ENCODE results near the gene STH.

STH gene

GRCh38 chr17:45973946-45974859, 24.8 kb upstream of the STH start:
- no CpG with 5 or more reads among the region's 17 CpGs for WGBS (ENCODE audit: extremely low coverage, insufficient coverage, insufficient read length)
- Histone ChIP-seq H3K36me3 (ENCODE audit: control insufficient read depth in 1 of 2, insufficient read depth in 2 of 2, low read length in 2 of 2) (no peaks in the 10 kb centered on the region), H3K4me3 (ENCODE audit: low read depth, low read length) (no peak overlapping the region), H2BK12ac (ENCODE audit: low read length) (no peak overlapping the region), H3K4me2 (ENCODE audit: low read length) (no peak overlapping the region), H3K4ac (ENCODE audit: low read depth, low read length) (no peak overlapping the region), H4K12ac (ENCODE audit: low read depth, low read length) (no peak overlapping the region), H3K14ac (ENCODE audit: low read length) (no peak overlapping the region), H2BK5ac (ENCODE audit: low read depth, low read length, poor library complexity) (no peak overlapping the region), H3K23ac (ENCODE audit: low read length) (no peak overlapping the region), H3K18ac (ENCODE audit: low read length) (no peak overlapping the region), H3K79me2 (ENCODE audit: control insufficient read depth, insufficient read depth, low read length, poor library complexity) (no peaks in the 10 kb centered on the region), H3K9me3 (ENCODE audit: insufficient read depth, low read depth, low read length) (no peaks in the 10 kb centered on the region), H3K27ac (ENCODE audit: low read depth, low read length) (no peak overlapping the region), H4K91ac (ENCODE audit: low read depth, low read length) (no peak overlapping the region), H3K27me3 (ENCODE audit: insufficient read depth, low read length) (no peaks in the 10 kb centered on the region), H2AK5ac (ENCODE audit: low read length) (no peak overlapping the region), H3K9ac (ENCODE audit: low read length) (no peak overlapping the region), H3K4me1 (ENCODE audit: control insufficient read depth in 1 of 2, insufficient read depth in 2 of 2, low read length in 2 of 2) (peaks cover 12 to 20% of the 10 kb centered on the region in 2 experiments), H2AFZ (ENCODE audit: insufficient read depth, low read length, poor library complexity) (no peak overlapping the region), H2BK120ac (ENCODE audit: insufficient read depth, low read length, poor library complexity) (no peak overlapping the region), H3K79me1 (ENCODE audit: low read length) (peaks cover 4% of the 10 kb centered on the region), H4K8ac (ENCODE audit: low read depth, low read length) (no peak overlapping the region)
- no peak for DNase-seq

- WGBS (ENCODE audit: extremely low coverage, insufficient coverage, insufficient read length), result no CpG with 5 or more reads among the region's 10 CpGs
- DNase-seq, result no peak
- H2BK120ac ChIP-seq (ENCODE audit: insufficient read depth, low read length, poor library complexity), result no peak overlapping the region
- no peak overlapping the region for H4K8ac ChIP-seq (ENCODE audit: low read depth, low read length)
- no peak overlapping the region for H4K91ac ChIP-seq (ENCODE audit: low read depth, low read length)
- no peak overlapping the region for H2AK5ac ChIP-seq (ENCODE audit: low read length)
- no peak overlapping the region for H3K4ac ChIP-seq (ENCODE audit: low read depth, low read length)
- H3K27me3 ChIP-seq (ENCODE audit: insufficient read depth, low read length), result no peaks in the 10 kb centered on the region
- no peak overlapping the region for H2BK5ac ChIP-seq (ENCODE audit: low read depth, low read length, poor library complexity)
- no peak overlapping the region for H3K4me2 ChIP-seq (ENCODE audit: low read length)
- no peak overlapping the region for H3K23ac ChIP-seq (ENCODE audit: low read length)
- no peaks in the 10 kb centered on the region for H3K79me2 ChIP-seq (ENCODE audit: control insufficient read depth, insufficient read depth, low read length, poor library complexity)
- H2BK12ac ChIP-seq (ENCODE audit: low read length), result no peak overlapping the region
- peaks cover 12 to 20% of the 10 kb centered on the region in 2 experiments for H3K4me1 ChIP-seq (ENCODE audit: control insufficient read depth in 1 of 2, insufficient read depth in 2 of 2, low read length in 2 of 2)
- no peak overlapping the region for H2AFZ ChIP-seq (ENCODE audit: insufficient read depth, low read length, poor library complexity)
- no peak overlapping the region for H3K18ac ChIP-seq (ENCODE audit: low read length)
- no peak overlapping the region for H4K12ac ChIP-seq (ENCODE audit: low read depth, low read length)
- H3K9ac ChIP-seq (ENCODE audit: low read length), result no peak overlapping the region
- no peak overlapping the region for H3K4me3 ChIP-seq (ENCODE audit: low read depth, low read length)
- no peaks in the 10 kb centered on the region for H3K9me3 ChIP-seq (ENCODE audit: insufficient read depth, low read depth, low read length)
- H3K14ac ChIP-seq (ENCODE audit: low read length), result no peak overlapping the region
- no peaks in the 10 kb centered on the region for H3K36me3 ChIP-seq (ENCODE audit: control insufficient read depth in 1 of 2, insufficient read depth in 2 of 2, low read length in 2 of 2)
- H3K27ac ChIP-seq (ENCODE audit: low read depth, low read length), result no peak overlapping the region
- H3K79me1 ChIP-seq (ENCODE audit: low read length), result peaks cover 4% of the 10 kb centered on the region
These were observed 24.0 kb upstream of the STH start for GRCh38 chr17:45974916-45975630.

- Histone ChIP-seq H3K4me3 (ENCODE audit: low read depth, low read length) (no peak overlapping the region), H3K4me1 (ENCODE audit: control insufficient read depth in 1 of 2, insufficient read depth in 2 of 2, low read length in 2 of 2) (peaks cover 12 to 20% of the 10 kb centered on the region in 2 experiments), H2AFZ (ENCODE audit: insufficient read depth, low read length, poor library complexity) (no peak overlapping the region), H3K14ac (ENCODE audit: low read length) (no peak overlapping the region), H3K4ac (ENCODE audit: low read depth, low read length) (no peak overlapping the region), H3K4me2 (ENCODE audit: low read length) (no peak overlapping the region), H3K27ac (ENCODE audit: low read depth, low read length) (no peak overlapping the region), H4K91ac (ENCODE audit: low read depth, low read length) (no peak overlapping the region), H3K18ac (ENCODE audit: low read length) (no peak overlapping the region), H3K79me2 (ENCODE audit: control insufficient read depth, insufficient read depth, low read length, poor library complexity) (no peaks in the 10 kb centered on the region), H3K9me3 (ENCODE audit: insufficient read depth, low read depth, low read length) (no peaks in the 10 kb centered on the region), H2BK120ac (ENCODE audit: insufficient read depth, low read length, poor library complexity) (no peak overlapping the region), H4K12ac (ENCODE audit: low read depth, low read length) (no peak overlapping the region), H2AK5ac (ENCODE audit: low read length) (no peak overlapping the region), H3K9ac (ENCODE audit: low read length) (no peak overlapping the region), H3K79me1 (ENCODE audit: low read length) (peaks cover 4% of the 10 kb centered on the region), H4K8ac (ENCODE audit: low read depth, low read length) (no peak overlapping the region), H2BK5ac (ENCODE audit: low read depth, low read length, poor library complexity) (no peak overlapping the region), H3K27me3 (ENCODE audit: insufficient read depth, low read length) (no peaks in the 10 kb centered on the region), H3K36me3 (ENCODE audit: control insufficient read depth in 1 of 2, insufficient read depth in 2 of 2, low read length in 2 of 2) (no peaks in the 10 kb centered on the region), H3K23ac (ENCODE audit: low read length) (no peak overlapping the region), H2BK12ac (ENCODE audit: low read length) (no peak overlapping the region)
- DNase-seq, result no peak
- no CpG with 5 or more reads among the region's 8 CpGs for WGBS (ENCODE audit: extremely low coverage, insufficient coverage, insufficient read length)
These were observed 23.3 kb upstream of the STH start for GRCh38 chr17:45975640-45976295.

GRCh38 chr17:45976391-45976754, 22.7 kb upstream of the STH start:
- no peak overlapping the region for H3K23ac ChIP-seq (ENCODE audit: low read length)
- H3K79me1 ChIP-seq (ENCODE audit: low read length), result peaks cover 4% of the 10 kb centered on the region
- peaks cover 12 to 20% of the 10 kb centered on the region in 2 experiments for H3K4me1 ChIP-seq (ENCODE audit: control insufficient read depth in 1 of 2, insufficient read depth in 2 of 2, low read length in 2 of 2)
- H3K9me3 ChIP-seq (ENCODE audit: insufficient read depth, low read depth, low read length), result no peaks in the 10 kb centered on the region
- H3K4me2 ChIP-seq (ENCODE audit: low read length), result no peak overlapping the region
- H2BK5ac ChIP-seq (ENCODE audit: low read depth, low read length, poor library complexity), result no peak overlapping the region
- H4K8ac ChIP-seq (ENCODE audit: low read depth, low read length), result no peak overlapping the region
- no peaks in the 10 kb centered on the region for H3K36me3 ChIP-seq (ENCODE audit: control insufficient read depth in 1 of 2, insufficient read depth in 2 of 2, low read length in 2 of 2)
- H2BK12ac ChIP-seq (ENCODE audit: low read length), result no peak overlapping the region
- H3K27me3 ChIP-seq (ENCODE audit: insufficient read depth, low read length), result no peaks in the 10 kb centered on the region
- no peak overlapping the region for H2BK120ac ChIP-seq (ENCODE audit: insufficient read depth, low read length, poor library complexity)
- H3K18ac ChIP-seq (ENCODE audit: low read length), result no peak overlapping the region
- H3K27ac ChIP-seq (ENCODE audit: low read depth, low read length), result no peak overlapping the region
- no peak overlapping the region for H4K12ac ChIP-seq (ENCODE audit: low read depth, low read length)
- no peaks in the 10 kb centered on the region for H3K79me2 ChIP-seq (ENCODE audit: control insufficient read depth, insufficient read depth, low read length, poor library complexity)
- no peak overlapping the region for H3K9ac ChIP-seq (ENCODE audit: low read length)
- DNase-seq, result no peak
- H2AFZ ChIP-seq (ENCODE audit: insufficient read depth, low read length, poor library complexity), result no peak overlapping the region
- no peak overlapping the region for H3K14ac ChIP-seq (ENCODE audit: low read length)
- no CpG with 5 or more reads among the region's 2 CpGs for WGBS (ENCODE audit: extremely low coverage, insufficient coverage, insufficient read length)
- peak overlapping the region; percentile 2 for H3K4me3 ChIP-seq (ENCODE audit: low read depth, low read length)
- no peak overlapping the region for H3K4ac ChIP-seq (ENCODE audit: low read depth, low read length)
- no peak overlapping the region for H4K91ac ChIP-seq (ENCODE audit: low read depth, low read length)
- no peak overlapping the region for H2AK5ac ChIP-seq (ENCODE audit: low read length)
